Hematopoietic multipotent progenitor cell treated with erythropoietin and hydrocortisone succinate and interleukin-3 and kit ligand, for 15 days (in vitro differentiated cells): Measurements from ENCODE around the gene ATP1B1.
"Not testable (repeated sequence)": the region's sequence is repeated elsewhere in the genome, so short reads cannot be mapped to it uniquely, and the experiment has no call there.

ENCODE experiments used
- DNase-seq: peaks from one replicate; pipeline ENCODE4 v3.0.0-alpha.2; 2015; ENCODE audit warnings: low spot score

The ATP1B1 gene

GRCh38 chr1:169143984-169144383, 37.5 kb downstream of the ATP1B1 start:
- no peak for DNase-seq

- no peak for DNase-seq
Measured at GRCh38 chr1:169144941-169145626, 38.6 kb downstream of the ATP1B1 start.

DNA sequence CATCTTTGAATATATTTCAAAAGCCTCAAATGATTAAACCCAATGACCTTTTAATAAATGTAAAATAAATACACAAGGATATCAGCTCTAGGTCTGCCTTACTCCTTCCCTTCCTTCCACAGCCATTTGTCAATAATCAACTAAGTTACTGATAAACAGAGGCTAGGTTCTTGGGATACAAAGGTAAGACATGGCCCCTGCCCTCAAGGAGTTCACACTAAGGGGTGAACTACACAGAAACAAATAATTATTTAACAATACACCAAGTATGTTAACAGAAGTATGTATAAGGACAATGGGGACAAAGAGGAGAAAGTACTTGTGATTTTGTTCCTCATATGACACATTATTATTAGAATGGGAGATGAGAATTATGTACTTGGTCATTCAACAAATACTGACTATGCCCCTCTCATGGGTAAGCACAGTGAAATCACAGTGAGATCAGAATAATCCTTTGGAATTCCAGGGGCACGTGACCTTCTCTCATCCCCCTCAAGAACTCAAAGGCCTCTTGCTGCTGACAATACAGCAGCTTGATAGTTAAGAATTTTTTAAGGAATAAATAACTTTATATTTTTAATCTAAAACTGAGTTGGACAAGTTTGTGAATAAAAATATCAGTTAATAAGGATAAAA, 40.2 kb downstream of the ATP1B1 start:
- no peak for DNase-seq

DNA sequence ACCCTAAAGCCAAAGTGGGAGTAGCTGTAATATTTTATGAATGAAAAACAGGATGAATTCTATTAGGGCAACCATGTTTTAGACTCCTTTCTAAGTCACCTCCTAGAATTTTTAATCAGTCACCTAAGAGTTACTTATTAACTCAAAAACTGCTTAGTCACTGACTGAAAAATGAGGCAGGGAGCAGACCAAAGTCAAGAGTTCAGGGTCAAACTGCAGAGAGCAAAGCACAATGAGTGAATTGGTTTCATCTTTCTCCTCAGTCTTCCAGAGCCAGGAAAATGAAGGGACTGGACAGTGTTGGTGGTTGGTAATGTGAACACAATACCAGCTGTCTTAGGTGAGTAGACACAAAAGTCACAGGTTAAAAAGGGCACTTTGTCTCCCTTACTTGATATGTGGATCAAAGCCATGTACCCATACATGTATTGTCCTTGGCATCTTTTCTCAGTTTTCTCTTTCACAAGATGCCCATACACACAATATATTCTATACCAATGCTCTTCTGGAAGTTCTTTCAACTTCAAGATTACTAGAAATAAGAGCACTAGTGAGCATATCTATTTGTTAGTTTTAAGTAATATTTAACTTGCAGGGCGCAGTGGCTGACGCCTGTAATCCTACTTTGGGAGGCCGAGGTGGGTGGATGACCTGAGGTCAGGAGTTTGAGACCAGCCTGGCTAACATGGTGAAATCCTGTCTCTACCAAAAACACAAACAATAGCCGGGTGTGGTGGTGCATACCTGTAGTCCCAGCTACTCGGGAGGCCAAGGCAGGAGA, 42.2 kb downstream of the ATP1B1 start:
- no peak for DNase-seq

DNA sequence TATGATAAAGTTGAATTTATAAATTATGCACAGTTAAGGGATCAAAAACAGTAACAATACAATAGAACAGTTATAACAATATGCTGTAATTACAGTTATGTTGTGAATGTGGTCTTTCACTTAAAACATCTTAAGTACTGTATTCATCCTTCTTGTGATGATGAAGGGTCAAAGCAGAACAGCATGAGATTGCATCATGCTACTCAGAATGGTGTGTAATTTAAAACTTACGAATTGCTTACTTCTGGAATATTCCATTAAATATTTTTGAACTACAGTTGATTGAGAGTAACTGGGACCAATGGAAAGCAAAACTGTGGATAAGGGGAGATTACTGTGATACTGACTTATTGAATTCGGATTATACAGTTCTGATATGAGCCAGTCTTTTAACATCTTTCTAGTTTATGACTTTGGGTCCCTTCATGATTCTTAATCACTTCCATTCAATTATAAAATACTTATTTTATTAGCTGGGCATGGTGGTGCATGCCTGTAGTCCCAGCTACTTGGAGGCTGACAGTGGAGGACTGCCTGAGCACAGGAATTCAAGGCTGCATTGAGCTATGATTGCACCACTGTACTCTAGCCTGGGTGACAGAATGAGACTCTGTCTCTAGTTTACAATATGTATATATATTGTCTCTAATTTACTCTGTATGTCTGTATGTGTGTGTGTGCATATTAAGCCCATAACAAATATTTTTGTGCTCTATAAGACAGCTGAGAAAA, 43.2 kb downstream of the ATP1B1 start:
- no peak for DNase-seq

GRCh38 chr1:169150641-169151337, 44.3 kb downstream of the ATP1B1 start:
- no peak for DNase-seq

GRCh38 chr1:169151338-169151837, 44.9 kb downstream of the ATP1B1 start:
- no peak for DNase-seq

- no peak for DNase-seq
Measured at GRCh38 chr1:169155675-169156074, 49.2 kb downstream of the ATP1B1 start.

- no peak for DNase-seq
Measured at GRCh38 chr1:169156580-169156979, 50.1 kb downstream of the ATP1B1 start.

- DNase-seq, result no peak
Measured at GRCh38 chr1:169160845-169161495, 54.5 kb downstream of the ATP1B1 start.

DNA sequence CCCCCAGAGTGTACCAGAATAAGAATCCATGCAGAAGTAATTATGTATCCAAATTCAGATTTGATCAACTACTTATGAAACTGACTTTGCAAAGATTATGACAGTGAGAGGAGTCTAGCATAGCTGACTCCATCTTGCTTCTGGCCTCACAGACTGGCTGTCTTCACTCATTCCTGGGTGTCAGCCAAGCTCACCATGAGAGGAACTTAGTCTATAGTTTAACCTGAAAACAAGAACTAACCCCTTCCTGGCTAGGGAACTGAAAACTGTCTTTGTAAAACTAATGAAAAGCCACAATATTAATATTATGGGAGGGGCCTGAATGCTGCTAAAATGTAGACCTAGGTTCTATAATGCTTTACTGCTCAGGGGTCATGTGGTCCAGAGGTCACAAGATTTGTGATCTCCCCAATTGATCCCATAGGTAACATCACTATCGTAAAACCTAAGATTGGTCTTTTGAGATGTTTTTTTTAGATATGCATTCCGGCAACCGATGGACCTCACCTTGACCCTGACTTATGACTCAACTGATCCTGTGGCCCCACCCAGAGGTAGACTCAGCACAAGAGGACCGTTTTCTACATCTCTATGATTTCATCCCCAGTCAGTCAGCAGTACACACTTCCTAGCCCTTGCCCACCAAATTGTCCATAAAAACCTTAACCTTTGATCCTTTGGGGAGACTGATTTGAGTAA, 55.2 kb downstream of the ATP1B1 start:
- DNase-seq, result no peak

- DNase-seq, result no peak
Measured at GRCh38 chr1:169163059-169163458, 56.6 kb downstream of the ATP1B1 start.

- DNase-seq, result no peak
Measured at GRCh38 chr1:169175461-169175860, 69.0 kb downstream of the ATP1B1 start.

DNA sequence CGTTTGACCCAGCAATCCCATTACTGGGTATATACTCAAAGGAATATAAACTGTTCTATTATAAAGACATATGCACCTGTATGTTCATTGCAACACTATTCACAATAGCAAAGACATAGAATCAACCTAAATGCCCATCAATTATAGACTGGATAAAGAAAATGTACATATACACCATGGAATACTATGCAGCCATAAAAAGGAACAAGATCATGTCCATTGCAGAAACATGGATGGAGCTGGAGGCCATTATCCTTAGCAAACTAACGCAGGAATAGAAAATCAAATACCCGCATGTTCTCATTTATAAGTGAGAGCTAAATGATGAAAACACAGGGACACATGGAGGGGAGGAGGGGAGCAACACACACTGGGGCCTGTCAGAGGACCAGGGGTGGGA, 72.9 kb downstream of the ATP1B1 start:
- not testable (repeated sequence) for DNase-seq

DNA sequence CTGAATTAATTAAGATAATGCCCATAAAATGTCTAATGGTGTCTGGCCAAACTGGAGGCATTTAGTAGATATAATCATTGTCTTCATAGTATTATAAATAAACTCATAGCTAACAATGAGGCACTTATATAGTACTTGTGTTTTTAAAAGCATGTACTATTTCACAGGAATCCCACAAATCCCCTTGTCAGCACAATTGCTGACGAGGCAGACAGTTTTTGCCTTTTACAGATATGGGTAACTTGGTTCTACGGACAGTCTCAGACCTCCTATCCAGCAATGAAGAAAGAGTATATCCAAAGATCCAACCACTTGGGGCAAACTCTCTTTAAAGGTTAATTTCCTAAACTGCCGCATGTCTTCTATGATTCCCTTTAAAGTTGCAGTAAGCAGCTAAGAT, 73.7 kb downstream of the ATP1B1 start:
- DNase-seq, result no peak
